HG03571 (cell line): ENCODE results near the gene DENND6B.
"Not testable (repeated sequence)": the region's sequence is repeated elsewhere in the genome, so short reads cannot be mapped to it uniquely, and the experiment has no call there.

Source experiments
- ATAC-seq: cut with Tn5 transposase; IDR thresholded peaks from one replicate; pipeline ENCODE4 v1.9.1; 2021; ENCODE audit not compliant: unreplicated experiment

The DENND6B gene

GRCh38 chr22:50326956-50327710, at the start of gene DENND6B:
Gene DENND6B, minus strand, starts transcription at chr22:50327012. Its CDS starts 24 bp downstream, at chr22:50326988.
- peak; percentile 77 for ATAC-seq

GRCh38 chr22:50376085-50376651, 49.4 kb upstream of the DENND6B start:
- no peak for ATAC-seq

- no peak for ATAC-seq
Measured at GRCh38 chr22:50371101-50371648, 44.4 kb upstream of the DENND6B start.

- ATAC-seq = no peak
Measured at GRCh38 chr22:50367778-50368500, 41.1 kb upstream of the DENND6B start.

GRCh38 chr22:50363803-50364194, 37.0 kb upstream of the DENND6B start:
- not testable (repeated sequence) for ATAC-seq

- ATAC-seq = no peak
Measured at GRCh38 chr22:50363166-50363802, 36.5 kb upstream of the DENND6B start.

GRCh38 chr22:50361688-50362087, 34.9 kb upstream of the DENND6B start:
- ATAC-seq = no peak

- no peak for ATAC-seq
Measured at GRCh38 chr22:50361222-50361621, 34.4 kb upstream of the DENND6B start.

GRCh38 chr22:50360578-50360977, 33.8 kb upstream of the DENND6B start:
- no peak for ATAC-seq

GRCh38 chr22:50357756-50358155, 30.9 kb upstream of the DENND6B start:
- no peak for ATAC-seq

- no peak for ATAC-seq
Measured at GRCh38 chr22:50357222-50357621, 30.4 kb upstream of the DENND6B start.

GRCh38 chr22:50356186-50356585, 29.4 kb upstream of the DENND6B start:
- no peak for ATAC-seq

GRCh38 chr22:50348058-50348457, 21.2 kb upstream of the DENND6B start:
- no peak for ATAC-seq

GRCh38 chr22:50347157-50347556, 20.3 kb upstream of the DENND6B start:
- no peak for ATAC-seq

GRCh38 chr22:50346470-50346869, 19.7 kb upstream of the DENND6B start:
- no peak for ATAC-seq

- ATAC-seq = no peak
Measured at GRCh38 chr22:50343541-50343935, 16.7 kb upstream of the DENND6B start.

- ATAC-seq = peak; percentile 51
Measured at GRCh38 chr22:50342651-50343540, 16.1 kb upstream of the DENND6B start, which contains the start of gene PPP6R2. Gene PPP6R2, plus strand, starts transcription at chr22:50343327. Its CDS starts 50,582 bp downstream, at chr22:50393909.

GRCh38 chr22:50341977-50342650, 15.3 kb upstream of the DENND6B start:
- ATAC-seq = peak; percentile 48
